NT2/D1 (cell line): Measurements from ENCODE around the gene DUS1L.
A peak's percentile ranks its signal among the peaks of the same experiment; 100 is the strongest.

Source experiments
- DNase-seq: peaks from one replicate; pipeline ENCODE4 v3.0.0-alpha.2; 2011; ENCODE audit warnings: low read depth, low spot score
- H3K27me3 ChIP-seq: 2 replicates; pipeline ENCODE4 v1.6.0; 2011; ENCODE audit warnings: mild to moderate bottlenecking; ENCODE audit not compliant: insufficient read length, insufficient read depth
- H3K36me3 ChIP-seq: 2 replicates; pipeline ENCODE4 v1.6.1; 2011; ENCODE audit warnings: mild to moderate bottlenecking, low read length, mixed read lengths; ENCODE audit not compliant: insufficient read depth, insufficient read length
- H3K4me1 ChIP-seq: 2 replicates; pipeline ENCODE4 v1.5.1; 2011; ENCODE audit not compliant: insufficient read depth, insufficient read length
- H3K4me3 ChIP-seq: 2 replicates; pipeline ENCODE4 v1.5.1; 2011; ENCODE audit warnings: low read depth; ENCODE audit not compliant: insufficient read length
- H3K9ac ChIP-seq: 2 replicates; pipeline ENCODE4 v1.6.0; 2011; ENCODE audit warnings: low read depth; ENCODE audit not compliant: insufficient read length
- H3K9me3 ChIP-seq: 2 replicates; pipeline ENCODE4 v1.5.1; 2011; ENCODE audit warnings: mild to moderate bottlenecking, low read length; ENCODE audit not compliant: insufficient read depth
- SUZ12 ChIP-seq: IDR thresholded peaks from 2 replicates; pipeline ENCODE4 v1.6.1; 2011; ENCODE audit not compliant: insufficient read length, insufficient read depth; ENCODE audit errors: extremely low read depth
- YY1 ChIP-seq: IDR thresholded peaks from 2 replicates; pipeline ENCODE4 v1.6.1; 2011; ENCODE audit not compliant: insufficient read length, insufficient read depth
- ZNF274 ChIP-seq: IDR thresholded peaks from 2 replicates; pipeline ENCODE4 v1.6.1; 2011; ENCODE audit warnings: mild to moderate bottlenecking, low read depth, low read length

DUS1L gene

GRCh38 chr17:82110298-82110697, 44.7 kb upstream of the DUS1L start:
- no peak for DNase-seq

DNA sequence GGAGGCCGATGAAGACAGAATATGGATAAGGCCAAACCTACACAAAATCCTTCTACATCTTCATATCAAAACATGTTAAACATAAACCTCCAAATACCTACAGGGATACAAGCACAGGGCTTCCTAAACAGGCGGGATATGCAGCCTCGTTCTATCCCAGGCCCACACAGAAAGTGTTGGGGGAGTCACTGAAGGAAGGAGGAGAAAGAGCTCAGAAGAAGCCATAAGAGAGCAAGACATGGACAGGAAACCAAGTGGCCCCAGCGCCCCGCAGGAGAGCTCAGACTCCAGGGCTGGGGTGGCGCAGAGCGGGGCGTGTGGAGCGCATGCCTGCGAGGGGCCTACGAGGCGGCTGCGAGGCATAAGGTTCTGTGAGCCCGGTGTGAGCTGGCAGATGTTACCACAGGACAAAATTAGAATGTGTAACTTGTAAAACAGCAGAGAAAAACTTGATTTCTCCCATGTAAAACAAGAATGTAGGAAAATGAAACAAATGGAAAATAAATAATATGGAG, 43.4 kb upstream of the DUS1L start:
- Histone ChIP-seq H3K36me3 (peaks cover 16% of the 10 kb centered on the region), H3K4me1 (peaks cover 29% of the 10 kb centered on the region), H3K9me3 (no peaks in the 10 kb centered on the region), H3K27me3 (peaks cover 6% of the 10 kb centered on the region), H3K9ac (peak overlapping the region; percentile 12), H3K4me3 (no peak overlapping the region)
- no peak for TF ChIP-seq ZNF274
- TF ChIP-seq YY1: no peak
- no peak for TF ChIP-seq SUZ12
- DNase-seq: no peak

More at GRCh38 chr17:82110298-82110697, 44.7 kb upstream of the DUS1L start:
- Histone ChIP-seq H3K27me3 (peaks cover 6% of the 10 kb centered on the region), H3K9ac (no peak overlapping the region), H3K36me3 (peaks cover 22% of the 10 kb centered on the region), H3K4me3 (no peak overlapping the region), H3K9me3 (no peaks in the 10 kb centered on the region), H3K4me1 (peaks cover 20% of the 10 kb centered on the region)
- TF ChIP-seq ZNF274: no peak
- TF ChIP-seq YY1: no peak
- TF ChIP-seq SUZ12: no peak

DNA sequence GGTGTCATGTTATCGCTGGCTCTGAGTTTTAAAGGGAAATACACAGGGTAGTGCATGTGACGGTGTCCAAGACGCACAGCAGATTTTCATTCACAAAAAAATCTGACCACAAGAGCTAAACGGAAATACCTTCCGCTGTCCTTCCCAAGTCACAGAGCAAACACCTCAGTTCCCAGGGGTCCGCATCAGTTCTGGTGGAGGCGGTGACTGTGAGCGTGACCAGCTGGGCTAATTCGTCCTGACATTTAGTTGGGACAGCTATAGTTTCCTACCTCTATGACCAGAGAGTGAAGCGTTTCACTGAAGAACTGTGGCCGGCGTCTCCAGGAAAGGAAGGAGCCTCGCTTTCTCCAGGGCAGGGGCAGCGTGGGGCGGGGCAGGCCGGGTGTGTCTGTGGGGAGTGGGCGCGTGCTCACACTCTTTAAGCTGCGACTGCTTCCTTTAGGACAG, 42.9 kb upstream of the DUS1L start:
- H3K4me1 ChIP-seq: peaks cover 29% of the 10 kb centered on the region
- no peak for TF ChIP-seq ZNF274
- no peak for TF ChIP-seq SUZ12
- TF ChIP-seq YY1: no peak

GRCh38 chr17:82108038-82108437, 42.4 kb upstream of the DUS1L start:
- TF ChIP-seq YY1: no peak
- no peak for TF ChIP-seq ZNF274
- TF ChIP-seq SUZ12: no peak
- Histone ChIP-seq H3K4me1 (peaks cover 30% of the 10 kb centered on the region), H3K9me3 (no peaks in the 10 kb centered on the region), H3K4me3 (no peak overlapping the region), H3K27me3 (peaks cover 6% of the 10 kb centered on the region), H3K9ac (no peak overlapping the region), H3K36me3 (peaks cover 6% of the 10 kb centered on the region)
- no peak for DNase-seq

More for the DNA sequence above, 42.9 kb upstream of the DUS1L start:
- no peak for DNase-seq
- H3K9ac ChIP-seq: peak overlapping the region; percentile 12
- H3K4me3 ChIP-seq: no peak overlapping the region
- H3K27me3 ChIP-seq: peaks cover 6% of the 10 kb centered on the region
- H3K36me3 ChIP-seq: peaks cover 11% of the 10 kb centered on the region
- H3K9me3 ChIP-seq: no peaks in the 10 kb centered on the region

- no peaks in the 10 kb centered on the region for H3K9me3 ChIP-seq
- no peak for DNase-seq
- H3K9ac ChIP-seq: peak overlapping the region; percentile 69
- H3K4me1 ChIP-seq: peaks cover 33% of the 10 kb centered on the region
- peaks cover 4% of the 10 kb centered on the region for H3K36me3 ChIP-seq
- peaks cover 4% of the 10 kb centered on the region for H3K27me3 ChIP-seq
- TF ChIP-seq ZNF274: no peak
- TF ChIP-seq SUZ12: no peak
- no peak for TF ChIP-seq YY1
- no peak overlapping the region for H3K4me3 ChIP-seq
Measured at GRCh38 chr17:82107341-82107860, 41.8 kb upstream of the DUS1L start.

GRCh38 chr17:82106688-82107305, 41.2 kb upstream of the DUS1L start:
- peaks cover 38% of the 10 kb centered on the region for H3K4me1 ChIP-seq
- H3K36me3 ChIP-seq: peaks cover 4% of the 10 kb centered on the region
- H3K4me3 ChIP-seq: no peak overlapping the region
- H3K9ac ChIP-seq: peak overlapping the region; percentile 69
- no peak for TF ChIP-seq YY1
- TF ChIP-seq SUZ12: no peak
- no peak for TF ChIP-seq ZNF274
- no peaks in the 10 kb centered on the region for H3K27me3 ChIP-seq
- no peak for DNase-seq
- no peaks in the 10 kb centered on the region for H3K9me3 ChIP-seq

GRCh38 chr17:82105882-82106687, 40.5 kb upstream of the DUS1L start:
- no peak overlapping the region for H3K4me3 ChIP-seq
- no peaks in the 10 kb centered on the region for H3K9me3 ChIP-seq
- peaks cover 11% of the 10 kb centered on the region for H3K36me3 ChIP-seq
- H3K4me1 ChIP-seq: peaks cover 43% of the 10 kb centered on the region
- TF ChIP-seq YY1: no peak
- peak overlapping the region; percentile 69 for H3K9ac ChIP-seq
- DNase-seq: peak; percentile 44
- H3K27me3 ChIP-seq: no peaks in the 10 kb centered on the region
